RWPE1 (cell line): ENCODE measurements around the gene SLAMF6.
A peak's percentile ranks its signal among the peaks of the same experiment; 100 is the strongest.
"Not testable (repeated sequence)": the region's sequence is repeated elsewhere in the genome, so short reads cannot be mapped to it uniquely, and the experiment has no call there.

Source experiments
- CTCF ChIA-PET: fragments of 350-600 bp; sonication (Branson Sonifier 250); formaldehyde crosslinking; extraction: SDS; loops from one replicate; lab custom pipeline; 2021; lab: Yijun Ruan, JAX
- POLR2A ChIA-PET: fragments of 400-600 bp; formaldehyde crosslinking; extraction: SDS; loops from one replicate; lab custom pipeline; 2020; ENCODE audit warnings: antibody characterized with exemption; ENCODE audit not compliant: low non-redundant PET; lab: Yijun Ruan, JAX
- DNase-seq: peaks from one replicate; pipeline ENCODE4 v3.0.0; 2012; ENCODE audit warnings: low spot score
- H3K27ac ChIP-seq: fragments of 450-650 bp; 2 replicates; pipeline ENCODE4 v1.5.1; 2017
- CTCF ChIP-seq: fragments of 450-650 bp; conservative IDR thresholded peaks from 2 replicates; pipeline ENCODE4 v1.5.1; 2017; ENCODE audit warnings: low read depth, mild to moderate bottlenecking

SLAMF6 gene

GRCh38 chr1:160521554-160521953, 1.5 kb downstream of the SLAMF6 start:
- TF ChIP-seq CTCF: no peak
- CTCF ChIA-PET: no interaction called here
- DNase-seq: no peak
- H3K27ac ChIP-seq: no peak overlapping the region
- POLR2A ChIA-PET: no interaction called here

- ChIA-PET CTCF (interaction anchor here (0.6 kb wide), 1 partner anchor 194 kb away, joined by 5 read pairs; no protein-coding TSS in a partner anchor), POLR2A (no interaction called here)
- no peak for DNase-seq
- H3K27ac ChIP-seq: no peak overlapping the region
- TF ChIP-seq CTCF: no peak
These were observed 2.1 kb downstream of the SLAMF6 start for GRCh38 chr1:160520999-160521398.

- POLR2A ChIA-PET: no interaction called here
- no peak for TF ChIP-seq CTCF
- no peak overlapping the region for H3K27ac ChIP-seq
- CTCF ChIA-PET: interaction anchor here (0.6 kb wide), 1 partner anchor 194 kb away, joined by 5 read pairs; no protein-coding TSS in a partner anchor
- peak; percentile 44 for DNase-seq
These were observed 2.5 kb downstream of the SLAMF6 start for GRCh38 chr1:160520582-160520981.

- no peak for TF ChIP-seq CTCF
- DNase-seq: peak; percentile 20
- H3K27ac ChIP-seq: no peak overlapping the region
- CTCF ChIA-PET: no interaction called here
- POLR2A ChIA-PET: no interaction called here
These were observed 3.2 kb downstream of the SLAMF6 start for GRCh38 chr1:160519642-160520435.

- DNase-seq, H3K27ac ChIP-seq, POLR2A ChIA-PET, CTCF ChIA-PET: not testable (repeated sequence)
These were observed 5.5 kb downstream of the SLAMF6 start for GRCh38 chr1:160517519-160517918.

- CTCF ChIA-PET: interaction anchor here (0.6 kb wide), 1 partner anchor 159 kb away, joined by 6 read pairs; no protein-coding TSS in a partner anchor
- DNase-seq, POLR2A ChIA-PET, H3K27ac ChIP-seq: not testable (repeated sequence)
These were observed 7.1 kb downstream of the SLAMF6 start for GRCh38 chr1:160515908-160516307.

GRCh38 chr1:160504651-160505050, 18.4 kb downstream of the SLAMF6 start:
- ChIA-PET POLR2A (no interaction called here), CTCF (no interaction called here)
- TF ChIP-seq CTCF: no peak
- H3K27ac ChIP-seq: no peak overlapping the region
- DNase-seq: no peak
